ENCODE data around the gene SYNPO2.

SYNPO2 gene

GRCh38 chr4:118957722-118958445 is 69.2 kb downstream of the SYNPO2 start:
- FAIRE-seq (no peak), DNase-seq (ENCODE audit: insufficient read length, low spot score) (no peak)
- no peak for TF ChIP-seq CTCF (IDR thresholded peaks at IDR 0.05; ENCODE audit: insufficient read depth, missing control alignments)

GRCh38 chr4:118962540-118962939 is 73.9 kb downstream of the SYNPO2 start:
- no peak for TF ChIP-seq CTCF (IDR thresholded peaks at IDR 0.05; ENCODE audit: insufficient read depth, missing control alignments)
- no peak for FAIRE-seq
- DNase-seq (ENCODE audit: insufficient read length, low spot score): no peak

GRCh38 chr4:118964891-118965411 is 76.3 kb downstream of the SYNPO2 start:
- DNase-seq (ENCODE audit: insufficient read length, low spot score) (no peak), FAIRE-seq (no peak)
- no peak for TF ChIP-seq CTCF (IDR thresholded peaks at IDR 0.05; ENCODE audit: insufficient read depth, missing control alignments)

GRCh38 chr4:118967393-118967792 is 78.7 kb downstream of the SYNPO2 start:
- FAIRE-seq (no peak), DNase-seq (ENCODE audit: insufficient read length, low spot score) (no peak)

GRCh38 chr4:118968005-118968404 is 79.4 kb downstream of the SYNPO2 start:
- TF ChIP-seq CTCF (IDR thresholded peaks at IDR 0.05; ENCODE audit: insufficient read depth, missing control alignments): no peak
- DNase-seq (ENCODE audit: insufficient read length, low spot score): no peak
- FAIRE-seq: no peak

More at GRCh38 chr4:118967393-118967792, 78.7 kb downstream of the SYNPO2 start:
- no peak for TF ChIP-seq CTCF (IDR thresholded peaks at IDR 0.05; ENCODE audit: insufficient read depth, missing control alignments)

- DNase-seq (ENCODE audit: insufficient read length, low spot score) (no peak), FAIRE-seq (no peak)
- no peak for TF ChIP-seq CTCF (IDR thresholded peaks at IDR 0.05; ENCODE audit: insufficient read depth, missing control alignments)
Measured at GRCh38 chr4:118968813-118969212, 80.2 kb downstream of the SYNPO2 start.

GRCh38 chr4:118969359-118969758 is 80.7 kb downstream of the SYNPO2 start:
- FAIRE-seq (no peak), DNase-seq (ENCODE audit: insufficient read length, low spot score) (no peak)
- TF ChIP-seq CTCF (IDR thresholded peaks at IDR 0.05; ENCODE audit: insufficient read depth, missing control alignments): peak; percentile 50

All from D721Med (cell line).